HFFc6 (cell line): ENCODE data around the gene TFDP2. TPM values are rescaled to one million over a fixed set of nuclear protein-coding genes. Genes with fewer than 3 reads are reported as not detected.

ENCODE experiments used
- DNase-seq: peaks from one replicate; pipeline ENCODE4 v3.0.0-alpha.2; 2018
- H3K27ac Mint-ChIP-seq: 2 replicates; pipeline ENCODE4 v1.8.0; 2020; ENCODE audit warnings: mild to moderate bottlenecking, mixed read lengths
- H3K27me3 Mint-ChIP-seq: 2 replicates; pipeline ENCODE4 v1.8.0; 2021; ENCODE audit warnings: mild to moderate bottlenecking, moderate library complexity, mixed read lengths; ENCODE audit not compliant: insufficient read depth
- H3K36me3 Mint-ChIP-seq: 2 replicates; pipeline ENCODE4 v1.8.0; 2021; ENCODE audit warnings: low read depth, mixed read lengths
- H3K4me1 Mint-ChIP-seq: 2 replicates; pipeline ENCODE4 v1.8.0; 2020; ENCODE audit warnings: low read depth, mixed read lengths
- H3K4me3 Mint-ChIP-seq: 2 replicates; pipeline ENCODE4 v1.8.0; 2020; ENCODE audit warnings: mild to moderate bottlenecking, moderate library complexity, mixed read lengths
- H3K9me3 Mint-ChIP-seq: 2 replicates; pipeline ENCODE4 v1.8.0; 2020; ENCODE audit warnings: mild to moderate bottlenecking, mixed read lengths
- total RNA-seq, 6 experiments: library from RNA; stranded (reverse); fragmentation: NEBNext Ultra II Directional; extraction: Animal tissue kit (Norgen Biotek cat#: 25700); gene quantifications; 2 replicates in 1 of 6; 3 replicates in 5 of 6; pipeline ENCODE4 v1.2.3, GENCODE V29; 2021
- TF ChIP-seq, protein P1 (sequence below): fragments of 200-600 bp; sonication (generic); IDR thresholded peaks from 2 replicates; pipeline ENCODE4 v1.5.0; 2021; ENCODE audit warnings: antibody characterized with exemption, mild to moderate bottlenecking

TFDP2 gene
- total RNA-seq, 6 experiments from 2014 or later = 22.0 to 34.1 (median 27.6) TPM

DNA sequence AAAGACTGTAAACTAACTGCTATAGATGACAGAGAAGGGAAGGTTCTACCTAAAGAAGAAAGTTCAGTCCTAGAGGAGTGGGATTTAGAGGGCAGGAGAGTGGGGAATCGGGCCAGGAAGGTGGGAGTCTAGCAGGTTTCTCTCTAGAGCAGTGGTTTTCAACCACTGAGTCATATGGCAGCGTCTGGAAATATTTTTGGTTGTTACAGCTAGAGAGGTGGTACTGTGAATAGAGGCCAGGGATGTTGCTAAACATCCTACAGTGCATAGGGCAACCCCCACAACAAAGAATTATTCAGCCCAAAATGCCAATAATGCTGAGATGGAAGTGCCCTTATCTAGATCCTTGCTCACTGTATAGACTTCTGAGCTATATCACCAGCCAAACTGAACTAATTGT, 244.2 kb downstream of the TFDP2 start:
- H3K9me3 Mint-ChIP-seq = peaks cover 4% of the 10 kb centered on the region; the same call in 1 of the 2 replicates
- no peak overlapping the region for H3K4me3 Mint-ChIP-seq
- H3K27me3 Mint-ChIP-seq = peaks cover 2% of the 10 kb centered on the region
- TF ChIP-seq, protein P1, sequence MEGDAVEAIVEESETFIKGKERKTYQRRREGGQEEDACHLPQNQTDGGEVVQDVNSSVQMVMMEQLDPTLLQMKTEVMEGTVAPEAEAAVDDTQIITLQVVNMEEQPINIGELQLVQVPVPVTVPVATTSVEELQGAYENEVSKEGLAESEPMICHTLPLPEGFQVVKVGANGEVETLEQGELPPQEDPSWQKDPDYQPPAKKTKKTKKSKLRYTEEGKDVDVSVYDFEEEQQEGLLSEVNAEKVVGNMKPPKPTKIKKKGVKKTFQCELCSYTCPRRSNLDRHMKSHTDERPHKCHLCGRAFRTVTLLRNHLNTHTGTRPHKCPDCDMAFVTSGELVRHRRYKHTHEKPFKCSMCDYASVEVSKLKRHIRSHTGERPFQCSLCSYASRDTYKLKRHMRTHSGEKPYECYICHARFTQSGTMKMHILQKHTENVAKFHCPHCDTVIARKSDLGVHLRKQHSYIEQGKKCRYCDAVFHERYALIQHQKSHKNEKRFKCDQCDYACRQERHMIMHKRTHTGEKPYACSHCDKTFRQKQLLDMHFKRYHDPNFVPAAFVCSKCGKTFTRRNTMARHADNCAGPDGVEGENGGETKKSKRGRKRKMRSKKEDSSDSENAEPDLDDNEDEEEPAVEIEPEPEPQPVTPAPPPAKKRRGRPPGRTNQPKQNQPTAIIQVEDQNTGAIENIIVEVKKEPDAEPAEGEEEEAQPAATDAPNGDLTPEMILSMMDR = no peak
- peaks cover 8% of the 10 kb centered on the region for H3K4me1 Mint-ChIP-seq
- peaks cover 26% of the 10 kb centered on the region for H3K36me3 Mint-ChIP-seq
- DNase-seq = no peak
- H3K27ac Mint-ChIP-seq = peak overlapping the region; percentile 46

DNA sequence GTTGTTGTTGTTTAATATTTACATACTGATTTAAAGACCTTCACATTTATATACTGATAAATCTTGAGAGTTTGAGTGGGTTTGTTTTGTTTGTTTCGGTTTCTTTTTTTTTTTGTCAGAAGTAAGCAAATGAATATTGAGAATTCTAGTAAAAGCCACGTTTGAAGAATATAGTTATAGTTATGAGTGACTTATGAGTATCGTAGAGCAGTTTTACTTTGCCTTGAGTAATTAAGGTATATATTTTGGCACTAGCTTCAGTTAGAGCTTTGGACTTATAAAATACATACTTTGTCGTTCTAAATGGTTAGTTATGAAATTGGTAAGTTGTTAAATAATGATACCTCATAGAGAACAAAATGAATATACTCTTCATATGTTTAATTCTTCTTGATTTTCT, 245.1 kb downstream of the TFDP2 start:
- no peak for DNase-seq
- Mint-ChIP-seq H3K36me3 (peaks cover 26% of the 10 kb centered on the region), H3K27ac (no peak overlapping the region), H3K4me3 (no peak overlapping the region), H3K9me3 (peaks cover 5% of the 10 kb centered on the region; the same call in 1 of the 2 replicates), H3K4me1 (peaks cover 8% of the 10 kb centered on the region), H3K27me3 (peaks cover 2% of the 10 kb centered on the region)
- TF ChIP-seq, protein P1 = no peak

DNA sequence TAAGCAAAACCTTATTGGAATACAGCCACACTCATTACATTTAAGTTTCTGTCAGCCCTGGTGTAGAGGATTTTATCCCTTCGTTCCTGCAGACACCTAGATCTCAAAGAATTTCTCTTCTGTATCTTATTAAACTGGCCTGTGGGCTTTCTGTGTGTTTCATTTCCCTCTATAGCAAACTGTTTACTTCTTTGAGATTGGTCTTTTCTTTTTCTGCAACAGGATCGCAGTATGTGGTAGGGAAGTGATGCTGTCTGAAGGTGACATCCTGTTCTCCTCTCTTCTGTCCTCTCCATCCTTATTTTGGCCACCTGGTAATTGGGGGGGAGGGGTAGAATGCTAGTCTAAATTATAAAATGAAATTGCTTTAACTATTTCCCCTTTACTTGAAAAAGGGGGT, 247.4 kb downstream of the TFDP2 start:
- Mint-ChIP-seq H3K36me3 (peaks cover 24% of the 10 kb centered on the region), H3K9me3 (peaks cover 10% of the 10 kb centered on the region)

DNA sequence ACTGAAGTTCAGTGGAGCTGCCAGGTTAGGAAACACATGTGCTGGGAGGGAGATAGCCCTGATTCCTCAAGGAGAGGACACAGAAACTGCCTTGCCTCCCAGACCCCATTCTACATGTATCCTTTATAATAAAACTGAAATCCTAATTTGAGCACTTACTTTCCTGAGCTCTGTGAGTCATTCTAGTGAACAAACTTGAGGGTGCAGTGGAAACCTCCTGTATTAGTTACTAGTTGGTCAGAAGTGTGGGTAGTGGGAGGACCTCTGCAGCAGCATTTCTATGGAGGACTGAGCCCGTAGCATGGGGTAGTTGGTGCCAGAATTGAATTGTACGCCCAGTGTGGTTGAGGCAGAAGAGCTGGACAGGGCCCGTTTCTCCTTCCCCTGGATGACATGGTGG, 249.0 kb downstream of the TFDP2 start:
- Mint-ChIP-seq H3K4me1 (peaks cover 24% of the 10 kb centered on the region), H3K9me3 (peaks cover 10% of the 10 kb centered on the region), H3K36me3 (peaks cover 33% of the 10 kb centered on the region), H3K27ac (no peak overlapping the region), H3K27me3 (peaks cover 2% of the 10 kb centered on the region; the same call in 1 of the 2 replicates), H3K4me3 (no peak overlapping the region)
- no peak for DNase-seq
- TF ChIP-seq, protein P1 = no peak

More for the DNA sequence above, 247.4 kb downstream of the TFDP2 start:
- Mint-ChIP-seq H3K4me1 (peaks cover 13% of the 10 kb centered on the region), H3K4me3 (no peak overlapping the region), H3K27me3 (peaks cover 2% of the 10 kb centered on the region; the same call in 1 of the 2 replicates), H3K27ac (no peak overlapping the region)
- DNase-seq = no peak
- TF ChIP-seq, protein P1 = no peak

DNA sequence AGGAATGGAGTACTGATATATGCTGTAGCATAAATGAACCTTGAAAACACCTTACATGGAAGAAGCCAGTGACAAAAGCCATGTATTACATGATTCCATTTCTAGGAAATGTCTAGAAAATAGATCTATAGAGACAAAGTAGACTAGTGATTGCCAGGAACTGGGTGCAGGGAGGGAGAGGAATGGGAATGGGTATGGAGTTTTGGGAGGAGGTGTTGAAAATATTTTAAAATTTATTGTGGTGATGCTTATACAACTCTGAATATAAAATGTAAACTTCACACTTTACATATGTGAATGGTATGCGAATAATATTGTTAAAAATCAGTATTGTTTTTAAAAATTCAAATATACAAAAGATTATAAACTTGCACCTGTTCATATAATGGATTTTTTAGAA, 250.4 kb downstream of the TFDP2 start:
- H3K36me3 Mint-ChIP-seq = peaks cover 33% of the 10 kb centered on the region

More for the DNA sequence above, 250.4 kb downstream of the TFDP2 start:
- Mint-ChIP-seq H3K9me3 (peaks cover 10% of the 10 kb centered on the region), H3K4me1 (peaks cover 28% of the 10 kb centered on the region), H3K4me3 (no peak overlapping the region), H3K27ac (no peak overlapping the region), H3K27me3 (peaks cover 2% of the 10 kb centered on the region; the same call in 1 of the 2 replicates)
- TF ChIP-seq, protein P1 = no peak
- no peak for DNase-seq
